CD8-positive, alpha-beta memory T cell (primary cell): Measurements from ENCODE around the gene KLHL3. TPM values are rescaled to one million over a fixed set of nuclear protein-coding genes. Genes with fewer than 3 reads are reported as not detected.

Experiments used
- CTCF ChIA-PET: fragments of 350-600 bp; sonication (Branson Sonifier 250); formaldehyde crosslinking; loops from one replicate; lab custom pipeline; 2021; ENCODE audit warnings: antibody characterized with exemption; lab: Charles Lee
- POLR2A ChIA-PET: fragments of 350-600 bp; sonication (Branson Sonifier 250); formaldehyde crosslinking; loops from one replicate; lab custom pipeline; 2021; ENCODE audit warnings: antibody characterized with exemption; lab: Charles Lee
- DNase-seq, 5 donors: peaks; one replicate each; pipeline versions ENCODE4 v3.0.0 to v3.0.0-alpha.2; 2020 to 2022; ENCODE audit warnings: mixed read lengths in 1 of 5
- H3K27ac ChIP-seq: one replicate; pipeline ENCODE4 v1.7.0; 2013; ENCODE audit warnings: low read depth, mild to moderate bottlenecking, low read length, moderate library complexity
- H3K27me3 ChIP-seq: 2 replicates; pipeline ENCODE4 v1.7.0; 2013; ENCODE audit warnings: low read length, mild to moderate bottlenecking; ENCODE audit not compliant: insufficient read depth, poor library complexity, severe bottlenecking
- H3K36me3 ChIP-seq: 2 replicates; pipeline ENCODE4 v1.7.0; 2013; ENCODE audit warnings: mild to moderate bottlenecking, low read length, moderate library complexity; ENCODE audit not compliant: insufficient read depth
- H3K4me1 ChIP-seq: 2 replicates; pipeline ENCODE4 v1.7.0; 2013; ENCODE audit warnings: mild to moderate bottlenecking, low read length, moderate library complexity; ENCODE audit not compliant: insufficient read depth
- H3K4me3 ChIP-seq: 2 replicates; pipeline ENCODE4 v1.7.0; 2013; ENCODE audit warnings: mild to moderate bottlenecking, low read length
- H3K9me3 ChIP-seq: 2 replicates; pipeline ENCODE4 v1.7.0; 2013; ENCODE audit warnings: mild to moderate bottlenecking, low read length
- H3K27ac Mint-ChIP-seq, 8 donors: one replicate each; pipeline ENCODE4 v1.8.0; 2020 to 2021; ENCODE audit warnings: mixed read lengths in 8 of 8, mild to moderate bottlenecking in 6 of 8, inconsistent platforms in 3 of 8, moderate library complexity in 3 of 8
- H3K27me3 Mint-ChIP-seq, 2 donors: one replicate each; pipeline ENCODE4 v1.8.0; 2020 to 2021; ENCODE audit warnings: mixed read lengths in 2 of 2, mild to moderate bottlenecking in 1 of 2, moderate library complexity in 1 of 2
- H3K36me3 Mint-ChIP-seq, 3 donors: one replicate each; pipeline ENCODE4 v1.8.0; 2020 to 2021; ENCODE audit warnings: mixed read lengths in 3 of 3, inconsistent platforms in 1 of 3, mild to moderate bottlenecking in 1 of 3
- H3K4me1 Mint-ChIP-seq, 3 donors: one replicate each; pipeline ENCODE4 v1.8.0; 2020 to 2021; ENCODE audit warnings: mixed read lengths in 3 of 3, inconsistent platforms in 1 of 3, mild to moderate bottlenecking in 1 of 3
- H3K4me3 Mint-ChIP-seq, 7 donors: one replicate each; pipeline ENCODE4 v1.8.0; 2020 to 2021; ENCODE audit warnings: mixed read lengths in 7 of 7, mild to moderate bottlenecking in 6 of 7, moderate library complexity in 4 of 7, inconsistent platforms in 2 of 7
- H3K9me3 Mint-ChIP-seq, 5 donors: one replicate each; pipeline ENCODE4 v1.8.0; 2020 to 2022; ENCODE audit warnings: mixed read lengths in 5 of 5, mild to moderate bottlenecking in 3 of 5, moderate library complexity in 2 of 5, inconsistent platforms in 1 of 5
- polyA plus RNA-seq: library from polyadenylated mRNA; unstranded; fragments of 300-500 nt; fragmentation: Illumina TruSeq; gene quantifications from one replicate; pipeline ENCODE4 v1.2.3, GENCODE V29; 2021
- total RNA-seq, 2 experiments: library from RNA; stranded (reverse); gene quantifications; one replicate each; pipeline ENCODE4 v1.2.3, GENCODE V29; 2021

KLHL3 gene
- total and polyA plus RNA-seq, 3 experiments from 2014 or later = 2.7 to 3.4 (median 3.3) TPM

- H3K4me1 Mint-ChIP-seq = no peaks in the 10 kb centered on the region
Measured at GRCh38 chr5:137760719-137761516, 25.0 kb upstream of the KLHL3 start.

GRCh38 chr5:137760294-137760693 is 24.4 kb upstream of the KLHL3 start:
- peaks cover 0 to 2% (median under 1%) of the 10 kb centered on the region in 3 donors for H3K36me3 Mint-ChIP-seq
- H3K9me3 Mint-ChIP-seq = peaks cover 0 to under 1% (median 0%) of the 10 kb centered on the region in 5 donors

More at GRCh38 chr5:137760719-137761516, 25.0 kb upstream of the KLHL3 start:
- POLR2A ChIA-PET = no interaction called here
- H3K27ac Mint-ChIP-seq = no peak overlapping the region
- Histone ChIP-seq H3K4me1 (no peaks in the 10 kb centered on the region), H3K36me3 (no peaks in the 10 kb centered on the region), H3K27me3 (no peaks in the 10 kb centered on the region), H3K9me3 (no peaks in the 10 kb centered on the region), H3K4me3 (no peak overlapping the region), H3K27ac (no peak overlapping the region)
- peaks cover 13 to 18% of the 10 kb centered on the region in 2 donors for H3K27me3 Mint-ChIP-seq
- peaks cover 0 to 7% (median 2%) of the 10 kb centered on the region in 3 donors for H3K36me3 Mint-ChIP-seq
- H3K4me3 Mint-ChIP-seq = no peak overlapping the region
- CTCF ChIA-PET = interaction anchor here (0.7 to 1.4 kb wide), 2 partner anchors 18 kb away, joined by 3 to 4 read pairs; no protein-coding TSS in a partner anchor
- no peak for DNase-seq
- peaks cover 0 to 3% (median 2%) of the 10 kb centered on the region in 5 donors for H3K9me3 Mint-ChIP-seq

DNA sequence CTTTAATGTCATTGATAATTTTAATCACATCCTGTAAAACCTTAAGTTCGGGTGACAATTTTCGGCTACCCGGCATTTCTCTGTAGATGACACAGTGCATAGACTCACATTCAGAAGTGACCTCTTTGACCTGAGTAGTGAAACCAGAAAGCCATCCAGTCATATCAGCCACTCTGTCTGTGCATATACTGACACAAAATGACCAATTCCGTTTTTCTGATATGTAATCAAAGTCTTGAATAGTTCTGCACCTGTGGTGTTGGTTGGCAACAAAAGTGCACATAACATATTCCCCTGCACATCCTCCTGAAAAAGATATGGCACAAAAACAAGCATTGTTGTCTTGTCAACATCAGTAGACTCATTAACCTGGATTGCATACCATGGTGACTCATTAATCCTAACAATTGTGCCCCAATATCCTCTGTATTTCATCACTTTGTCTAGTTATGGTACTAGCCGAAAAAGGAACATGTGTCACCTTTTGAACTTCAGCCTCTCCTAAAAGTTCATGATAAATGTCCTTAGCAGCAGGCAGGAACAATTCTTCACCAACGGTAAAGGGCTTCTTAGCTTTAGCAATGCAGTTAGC is 22.9 kb upstream of the KLHL3 start:
- Mint-ChIP-seq H3K27ac (peak overlapping the region in 1 of 8 donors; percentile 56), H3K36me3 (peaks cover 0 to 12% (median 2%) of the 10 kb centered on the region in 3 donors), H3K9me3 (no peaks in the 10 kb centered on the region), H3K4me1 (peaks cover 4 to 8% (median 6%) of the 10 kb centered on the region in 3 donors), H3K4me3 (peak overlapping the region in 1 of 7 donors; percentile 51), H3K27me3 (peaks cover 11 to 12% of the 10 kb centered on the region in 2 donors)
- peaks cover 7% of the 10 kb centered on the region for H3K4me1 ChIP-seq
- H3K36me3 ChIP-seq = no peaks in the 10 kb centered on the region
- CTCF ChIA-PET = no interaction called here
- no peak overlapping the region for H3K27ac ChIP-seq
- POLR2A ChIA-PET = no interaction called here
- H3K27me3 ChIP-seq = no peaks in the 10 kb centered on the region
- no peak overlapping the region for H3K4me3 ChIP-seq
- DNase-seq = no peak
- H3K9me3 ChIP-seq = no peaks in the 10 kb centered on the region

More at GRCh38 chr5:137760294-137760693, 24.4 kb upstream of the KLHL3 start:
- Mint-ChIP-seq H3K4me1 (peaks cover 0 to under 1% (median under 1%) of the 10 kb centered on the region in 3 donors), H3K4me3 (peak overlapping the region in 1 of 7 donors; percentile 66), H3K27ac (peak overlapping the region in 1 of 8 donors; percentile 17), H3K27me3 (peaks cover 12 to 13% of the 10 kb centered on the region in 2 donors)
- Histone ChIP-seq H3K4me1 (peaks cover 4% of the 10 kb centered on the region), H3K9me3 (no peaks in the 10 kb centered on the region), H3K27ac (no peak overlapping the region), H3K4me3 (no peak overlapping the region), H3K27me3 (no peaks in the 10 kb centered on the region), H3K36me3 (no peaks in the 10 kb centered on the region)
- CTCF ChIA-PET = interaction anchor here (1.4 kb wide), 1 partner anchor 19 kb away, joined by 4 read pairs; no protein-coding TSS in a partner anchor
- POLR2A ChIA-PET = no interaction called here
- no peak for DNase-seq

DNA sequence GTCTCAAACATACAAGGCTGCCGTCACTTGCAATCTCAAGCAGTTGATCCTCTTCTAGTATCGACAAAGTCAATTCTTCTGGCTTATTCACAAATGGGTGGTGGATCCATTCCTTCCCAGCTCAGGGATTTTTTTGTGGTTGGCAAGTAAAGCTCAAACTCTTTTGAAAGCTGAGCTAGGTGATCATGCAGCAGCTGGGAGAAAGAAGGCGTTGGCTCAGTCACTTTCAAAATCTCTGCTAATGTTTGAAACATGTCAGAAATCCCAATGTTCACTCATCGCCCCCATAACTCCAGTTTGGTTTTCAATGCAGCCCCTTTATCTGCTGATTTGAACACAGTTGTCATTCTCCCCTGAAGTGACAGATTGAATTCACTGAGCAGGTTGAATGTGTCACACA is 22.2 kb upstream of the KLHL3 start:
- DNase-seq = no peak
- Mint-ChIP-seq H3K36me3 (peaks cover 0 to 18% (median 2%) of the 10 kb centered on the region in 3 donors), H3K9me3 (no peaks in the 10 kb centered on the region), H3K4me1 (peaks cover 4 to 8% (median 6%) of the 10 kb centered on the region in 3 donors), H3K27me3 (peaks cover 10 to 11% of the 10 kb centered on the region in 2 donors), H3K4me3 (peak overlapping the region in 1 of 7 donors; percentile 34), H3K27ac (peak overlapping the region in 1 of 8 donors; percentile 56)
- Histone ChIP-seq H3K9me3 (no peaks in the 10 kb centered on the region), H3K4me3 (no peak overlapping the region), H3K4me1 (peaks cover 7% of the 10 kb centered on the region), H3K36me3 (no peaks in the 10 kb centered on the region), H3K27me3 (no peaks in the 10 kb centered on the region), H3K27ac (no peak overlapping the region)
- ChIA-PET CTCF (no interaction called here), POLR2A (no interaction called here)

GRCh38 chr5:137757634-137758033 is 21.7 kb upstream of the KLHL3 start:
- H3K27ac Mint-ChIP-seq = peak overlapping the region in 1 of 8 donors; percentile 99
- Histone ChIP-seq H3K4me3 (no peak overlapping the region), H3K4me1 (peaks cover 7% of the 10 kb centered on the region), H3K27me3 (no peaks in the 10 kb centered on the region), H3K9me3 (no peaks in the 10 kb centered on the region), H3K36me3 (no peaks in the 10 kb centered on the region), H3K27ac (no peak overlapping the region)
- no peaks in the 10 kb centered on the region for H3K9me3 Mint-ChIP-seq
- no peak for DNase-seq
- peaks cover 10 to 11% of the 10 kb centered on the region in 2 donors for H3K27me3 Mint-ChIP-seq
- peaks cover 7 to 11% (median 10%) of the 10 kb centered on the region in 3 donors for H3K4me1 Mint-ChIP-seq
- ChIA-PET CTCF (no interaction called here), POLR2A (no interaction called here)
- peaks cover 0 to 23% (median 2%) of the 10 kb centered on the region in 3 donors for H3K36me3 Mint-ChIP-seq
- H3K4me3 Mint-ChIP-seq = no peak overlapping the region

- H3K27ac Mint-ChIP-seq = peak overlapping the region; percentile 99 to 100 (median 100)
- ChIA-PET POLR2A (interaction anchor here (0.6 to 2.6 kb wide), 11 partner anchors 14 to 598 kb away, joined by 3 to 23 read pairs (median 5); partner anchors contain the start of genes KIF20A and KLHL3), CTCF (interaction anchor here (1.1 to 2.5 kb wide), 4 partner anchors 13 to 95 kb away, joined by 3 to 25 read pairs (median 12); partner anchors contain the start of gene KLHL3)
- H3K27me3 Mint-ChIP-seq = peaks cover 4 to 10% of the 10 kb centered on the region in 2 donors
- peaks cover 30 to 35% (median 34%) of the 10 kb centered on the region in 3 donors for H3K4me1 Mint-ChIP-seq
- Histone ChIP-seq H3K4me3 (peak overlapping the region; percentile 98), H3K27me3 (no peaks in the 10 kb centered on the region), H3K36me3 (peaks cover 9% of the 10 kb centered on the region), H3K27ac (peak overlapping the region; percentile 100), H3K9me3 (no peaks in the 10 kb centered on the region), H3K4me1 (peaks cover 28% of the 10 kb centered on the region)
- no peak for DNase-seq
- peaks cover 0 to 40% (median 6%) of the 10 kb centered on the region in 3 donors for H3K36me3 Mint-ChIP-seq
- no peaks in the 10 kb centered on the region for H3K9me3 Mint-ChIP-seq
- peak overlapping the region; percentile 97 to 100 (median 99) for H3K4me3 Mint-ChIP-seq
Measured at GRCh38 chr5:137754961-137755762, 19.3 kb upstream of the KLHL3 start.
